ENCODE measurements around the gene MYBPHL. TPM values are rescaled to one million over a fixed set of nuclear protein-coding genes. Genes with fewer than 3 reads are reported as not detected.

Gene MYBPHL
- polyA plus RNA-seq, 1 experiment: not detected

DNA sequence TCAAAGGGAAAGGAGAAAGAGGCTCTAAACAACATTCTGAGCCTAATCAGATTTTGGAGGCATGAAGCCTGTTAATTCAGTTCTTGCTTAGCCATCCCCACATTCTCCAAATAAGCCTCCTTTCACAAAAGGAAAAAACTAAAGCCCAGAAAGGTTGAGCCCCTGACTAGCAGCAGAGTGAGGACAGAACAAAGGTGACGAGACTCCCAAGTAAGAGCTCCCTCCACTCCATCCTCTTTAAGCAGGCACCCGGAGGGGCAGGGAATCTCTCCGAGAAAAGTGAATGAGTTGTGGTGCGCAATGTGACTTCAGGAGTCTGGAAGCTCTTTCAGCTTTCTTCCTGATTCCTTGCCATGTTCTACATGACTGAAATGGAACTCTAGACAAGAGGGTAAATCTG, 43.4 kb upstream of the MYBPHL start:
- ChIA-PET CTCF (no interaction called here), POLR2A (no interaction called here)
- Histone ChIP-seq H3K27ac (ENCODE audit: low read depth, low read length) (no peak overlapping the region), H3K4me3 (ENCODE audit: low read depth, low read length) (no peak overlapping the region), H3K9me3 (ENCODE audit: control insufficient read depth, insufficient read depth, low read length) (no peaks in the 10 kb centered on the region), H3K27me3 (ENCODE audit: control insufficient read depth, insufficient read depth, low read length) (no peaks in the 10 kb centered on the region)
- TF ChIP-seq, protein P1, sequence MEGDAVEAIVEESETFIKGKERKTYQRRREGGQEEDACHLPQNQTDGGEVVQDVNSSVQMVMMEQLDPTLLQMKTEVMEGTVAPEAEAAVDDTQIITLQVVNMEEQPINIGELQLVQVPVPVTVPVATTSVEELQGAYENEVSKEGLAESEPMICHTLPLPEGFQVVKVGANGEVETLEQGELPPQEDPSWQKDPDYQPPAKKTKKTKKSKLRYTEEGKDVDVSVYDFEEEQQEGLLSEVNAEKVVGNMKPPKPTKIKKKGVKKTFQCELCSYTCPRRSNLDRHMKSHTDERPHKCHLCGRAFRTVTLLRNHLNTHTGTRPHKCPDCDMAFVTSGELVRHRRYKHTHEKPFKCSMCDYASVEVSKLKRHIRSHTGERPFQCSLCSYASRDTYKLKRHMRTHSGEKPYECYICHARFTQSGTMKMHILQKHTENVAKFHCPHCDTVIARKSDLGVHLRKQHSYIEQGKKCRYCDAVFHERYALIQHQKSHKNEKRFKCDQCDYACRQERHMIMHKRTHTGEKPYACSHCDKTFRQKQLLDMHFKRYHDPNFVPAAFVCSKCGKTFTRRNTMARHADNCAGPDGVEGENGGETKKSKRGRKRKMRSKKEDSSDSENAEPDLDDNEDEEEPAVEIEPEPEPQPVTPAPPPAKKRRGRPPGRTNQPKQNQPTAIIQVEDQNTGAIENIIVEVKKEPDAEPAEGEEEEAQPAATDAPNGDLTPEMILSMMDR (IDR thresholded peaks at IDR 0.05; ENCODE audit: low read depth, low read length): no peak
- no peak for DNase-seq (ENCODE audit: low read depth, low spot score)

DNA sequence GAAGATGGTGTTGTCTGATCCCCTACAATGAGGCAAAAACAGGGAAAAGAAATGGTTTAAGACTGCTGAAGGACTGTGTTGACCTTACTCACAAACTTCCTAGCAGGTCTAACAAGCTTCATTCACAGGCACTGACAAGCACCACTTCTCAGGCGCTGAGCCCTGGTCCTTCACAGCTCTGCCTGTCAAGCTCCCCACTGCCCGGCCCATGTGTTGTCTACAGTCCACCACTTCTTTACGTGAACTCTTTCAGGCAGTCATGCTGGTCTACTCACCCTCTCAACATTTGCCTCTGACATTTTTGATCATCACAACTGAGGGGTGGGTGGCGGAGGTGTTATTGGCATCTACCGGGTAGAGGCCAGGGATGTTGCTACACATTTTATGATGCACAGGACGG, 40.7 kb upstream of the MYBPHL start:
- CTCF ChIA-PET: interaction anchor here (0.6 kb wide), 1 partner anchor 174 kb away, joined by 3 read pairs; no protein-coding TSS in a partner anchor
- H3K4me3 ChIP-seq (ENCODE audit: low read depth, low read length): no peak overlapping the region
- TF ChIP-seq, protein P1 (IDR thresholded peaks at IDR 0.05; ENCODE audit: low read depth, low read length): no peak
- no peak overlapping the region for H3K27ac ChIP-seq (ENCODE audit: low read depth, low read length)
- no peaks in the 10 kb centered on the region for H3K27me3 ChIP-seq (ENCODE audit: control insufficient read depth, insufficient read depth, low read length)
- POLR2A ChIA-PET: no interaction called here
- no peak for DNase-seq (ENCODE audit: low read depth, low spot score)
- H3K9me3 ChIP-seq (ENCODE audit: control insufficient read depth, insufficient read depth, low read length): no peaks in the 10 kb centered on the region

DNA sequence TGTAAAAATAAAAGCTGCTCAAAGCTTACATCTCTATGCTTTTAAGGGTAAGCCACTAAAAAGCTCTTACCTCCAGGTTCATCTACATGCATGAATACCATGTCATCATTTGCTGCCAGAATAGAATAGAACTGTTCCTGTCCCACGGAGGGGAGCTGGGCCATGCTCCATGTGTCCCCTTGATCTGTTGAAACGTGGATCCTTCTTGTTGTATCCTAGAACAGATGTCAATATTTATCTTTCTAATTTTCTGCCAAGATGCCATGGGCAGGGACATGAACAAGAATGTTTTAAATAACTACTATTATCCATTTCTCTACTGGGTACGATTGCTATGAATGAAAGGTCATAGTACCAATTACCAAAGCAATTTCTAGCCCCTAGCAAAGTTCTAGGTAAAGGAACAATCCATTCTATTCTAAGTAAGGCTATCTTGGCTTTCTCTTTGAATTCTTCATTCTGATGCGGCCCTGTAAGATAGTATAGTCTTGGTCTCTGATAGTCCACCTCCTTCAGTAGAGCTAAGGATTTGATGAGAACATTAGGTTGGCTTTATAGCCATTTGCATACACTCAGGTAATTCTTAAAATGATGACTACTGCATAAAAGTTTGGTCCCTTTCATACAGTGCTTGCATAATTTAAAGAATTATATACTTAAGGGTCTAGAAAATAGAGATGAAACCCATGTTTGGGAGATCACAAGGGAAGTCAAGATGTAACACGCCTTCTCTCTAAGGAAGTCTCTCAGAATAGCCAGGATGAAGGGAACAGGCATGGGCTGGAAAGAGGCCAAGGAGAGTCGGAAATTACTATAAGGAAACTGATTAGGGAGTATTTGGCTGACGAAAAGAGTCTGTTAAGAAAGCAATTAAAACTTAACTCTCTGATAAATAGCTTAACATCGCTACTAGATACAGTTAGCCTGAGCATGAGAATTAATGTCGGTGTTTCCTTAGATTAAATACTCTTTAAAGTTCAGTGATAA, 35.4 kb upstream of the MYBPHL start:
- Histone ChIP-seq H3K27ac (ENCODE audit: low read depth, low read length) (no peak overlapping the region), H3K4me3 (ENCODE audit: low read depth, low read length) (no peak overlapping the region), H3K27me3 (ENCODE audit: control insufficient read depth, insufficient read depth, low read length) (no peaks in the 10 kb centered on the region), H3K9me3 (ENCODE audit: control insufficient read depth, insufficient read depth, low read length) (no peaks in the 10 kb centered on the region)
- ChIA-PET POLR2A (no interaction called here), CTCF (interaction anchor here (1.3 kb wide), 1 partner anchor 78 kb away, joined by 3 read pairs; no protein-coding TSS in a partner anchor)
- TF ChIP-seq, protein P1 (IDR thresholded peaks at IDR 0.05; ENCODE audit: low read depth, low read length): no peak
- no peak for DNase-seq (ENCODE audit: low read depth, low spot score)

DNA sequence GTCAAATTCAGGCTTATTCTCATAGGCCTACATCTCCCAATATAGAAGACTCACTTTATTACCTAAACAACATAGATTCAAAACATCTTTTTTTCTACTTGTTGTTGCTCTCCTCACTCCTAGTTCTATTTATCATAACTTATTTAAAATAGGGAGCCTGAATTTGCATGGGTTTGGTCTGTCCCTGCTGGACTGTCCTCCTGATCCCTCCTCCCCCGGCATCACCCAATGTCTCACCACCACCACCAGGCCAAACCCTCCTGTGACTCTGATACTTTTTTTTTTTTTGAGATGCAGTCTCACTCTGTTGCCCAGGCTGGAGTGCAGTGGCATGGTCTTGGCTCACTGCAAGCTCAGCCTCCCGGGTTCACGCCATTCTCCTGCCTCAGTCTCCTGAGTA, 31.8 kb upstream of the MYBPHL start:
- Histone ChIP-seq H3K27ac (ENCODE audit: low read depth, low read length) (no peak overlapping the region), H3K4me3 (ENCODE audit: low read depth, low read length) (no peak overlapping the region), H3K27me3 (ENCODE audit: control insufficient read depth, insufficient read depth, low read length) (no peaks in the 10 kb centered on the region), H3K9me3 (ENCODE audit: control insufficient read depth, insufficient read depth, low read length) (no peaks in the 10 kb centered on the region)
- DNase-seq (ENCODE audit: low read depth, low spot score): no peak
- TF ChIP-seq, protein P1 (IDR thresholded peaks at IDR 0.05; ENCODE audit: low read depth, low read length): no peak
- CTCF ChIA-PET: no interaction called here
- POLR2A ChIA-PET: no interaction called here

DNA sequence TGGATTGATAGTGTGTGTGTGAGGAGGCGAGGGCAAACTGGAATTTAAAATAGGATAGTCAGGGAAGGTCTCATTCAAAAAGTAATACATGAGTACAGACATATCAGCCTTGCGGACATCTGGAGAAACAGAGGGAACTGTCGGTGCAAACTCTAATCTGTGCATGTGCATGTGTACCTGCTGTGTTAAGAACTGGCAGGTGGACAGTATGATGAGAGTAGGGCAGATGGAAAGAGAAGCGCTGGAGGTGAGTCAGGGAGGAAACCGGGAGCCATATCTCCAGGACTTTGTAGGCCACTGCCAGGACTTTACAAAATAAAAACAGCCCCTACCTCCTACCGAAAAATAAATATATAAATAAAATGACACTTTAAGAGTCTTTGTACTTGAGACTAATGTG, 31.3 kb upstream of the MYBPHL start:
- CTCF ChIA-PET: no interaction called here
- TF ChIP-seq, protein P1 (IDR thresholded peaks at IDR 0.05; ENCODE audit: low read depth, low read length): no peak
- POLR2A ChIA-PET: no interaction called here

More for the DNA sequence above, 31.3 kb upstream of the MYBPHL start:
- no peak overlapping the region for H3K27ac ChIP-seq (ENCODE audit: low read depth, low read length)
- no peak overlapping the region for H3K4me3 ChIP-seq (ENCODE audit: low read depth, low read length)
- DNase-seq (ENCODE audit: low read depth, low spot score): no peak
- no peaks in the 10 kb centered on the region for H3K27me3 ChIP-seq (ENCODE audit: control insufficient read depth, insufficient read depth, low read length)
- no peaks in the 10 kb centered on the region for H3K9me3 ChIP-seq (ENCODE audit: control insufficient read depth, insufficient read depth, low read length)
